Immature natural killer cell (primary cell): ENCODE results near the gene NES. TPM values are rescaled to one million over a fixed set of nuclear protein-coding genes. Genes with fewer than 3 reads are reported as not detected.

Experiments used
- DNase-seq, 3 donors: peaks; one replicate each; pipeline ENCODE4 v3.0.0; 2022; ENCODE audit warnings: mixed read lengths in 1 of 3
- H3K27ac Mint-ChIP-seq, 6 donors: one replicate each; pipeline ENCODE4 v1.8.0; 2020; ENCODE audit warnings: mixed read lengths in 6 of 6, mild to moderate bottlenecking in 5 of 6, inconsistent platforms in 4 of 6, moderate library complexity in 3 of 6
- H3K27me3 Mint-ChIP-seq, 3 donors: one replicate each; pipeline ENCODE4 v1.8.0; 2020 to 2021; ENCODE audit warnings: low read depth in 3 of 3, mild to moderate bottlenecking in 3 of 3, mixed read lengths in 3 of 3, moderate library complexity in 3 of 3, inconsistent platforms in 1 of 3
- H3K36me3 Mint-ChIP-seq, 3 donors: one replicate each; pipeline ENCODE4 v1.8.0; 2020; ENCODE audit warnings: mixed read lengths in 3 of 3, inconsistent platforms in 2 of 3, mild to moderate bottlenecking in 2 of 3
- H3K4me1 Mint-ChIP-seq, 2 donors: one replicate each; pipeline ENCODE4 v1.8.0; 2020; ENCODE audit warnings: inconsistent platforms in 2 of 2, mild to moderate bottlenecking in 2 of 2, mixed read lengths in 2 of 2, moderate library complexity in 1 of 2
- H3K4me3 Mint-ChIP-seq, 5 donors: one replicate each; pipeline ENCODE4 v1.8.0; 2020; ENCODE audit warnings: mild to moderate bottlenecking in 5 of 5, mixed read lengths in 5 of 5, inconsistent platforms in 3 of 5, moderate library complexity in 3 of 5
- H3K9me3 Mint-ChIP-seq, 6 donors: one replicate each; pipeline ENCODE4 v1.8.0; 2020; ENCODE audit warnings: mild to moderate bottlenecking in 6 of 6, mixed read lengths in 6 of 6, inconsistent platforms in 4 of 6, moderate library complexity in 3 of 6
- polyA plus RNA-seq, 3 donors: library from polyadenylated mRNA; unstranded; fragments of 300-500 nt; fragmentation: Illumina TruSeq; gene quantifications; one replicate each; pipeline ENCODE4 v1.2.3, GENCODE V29; 2021

NES gene, protein sequence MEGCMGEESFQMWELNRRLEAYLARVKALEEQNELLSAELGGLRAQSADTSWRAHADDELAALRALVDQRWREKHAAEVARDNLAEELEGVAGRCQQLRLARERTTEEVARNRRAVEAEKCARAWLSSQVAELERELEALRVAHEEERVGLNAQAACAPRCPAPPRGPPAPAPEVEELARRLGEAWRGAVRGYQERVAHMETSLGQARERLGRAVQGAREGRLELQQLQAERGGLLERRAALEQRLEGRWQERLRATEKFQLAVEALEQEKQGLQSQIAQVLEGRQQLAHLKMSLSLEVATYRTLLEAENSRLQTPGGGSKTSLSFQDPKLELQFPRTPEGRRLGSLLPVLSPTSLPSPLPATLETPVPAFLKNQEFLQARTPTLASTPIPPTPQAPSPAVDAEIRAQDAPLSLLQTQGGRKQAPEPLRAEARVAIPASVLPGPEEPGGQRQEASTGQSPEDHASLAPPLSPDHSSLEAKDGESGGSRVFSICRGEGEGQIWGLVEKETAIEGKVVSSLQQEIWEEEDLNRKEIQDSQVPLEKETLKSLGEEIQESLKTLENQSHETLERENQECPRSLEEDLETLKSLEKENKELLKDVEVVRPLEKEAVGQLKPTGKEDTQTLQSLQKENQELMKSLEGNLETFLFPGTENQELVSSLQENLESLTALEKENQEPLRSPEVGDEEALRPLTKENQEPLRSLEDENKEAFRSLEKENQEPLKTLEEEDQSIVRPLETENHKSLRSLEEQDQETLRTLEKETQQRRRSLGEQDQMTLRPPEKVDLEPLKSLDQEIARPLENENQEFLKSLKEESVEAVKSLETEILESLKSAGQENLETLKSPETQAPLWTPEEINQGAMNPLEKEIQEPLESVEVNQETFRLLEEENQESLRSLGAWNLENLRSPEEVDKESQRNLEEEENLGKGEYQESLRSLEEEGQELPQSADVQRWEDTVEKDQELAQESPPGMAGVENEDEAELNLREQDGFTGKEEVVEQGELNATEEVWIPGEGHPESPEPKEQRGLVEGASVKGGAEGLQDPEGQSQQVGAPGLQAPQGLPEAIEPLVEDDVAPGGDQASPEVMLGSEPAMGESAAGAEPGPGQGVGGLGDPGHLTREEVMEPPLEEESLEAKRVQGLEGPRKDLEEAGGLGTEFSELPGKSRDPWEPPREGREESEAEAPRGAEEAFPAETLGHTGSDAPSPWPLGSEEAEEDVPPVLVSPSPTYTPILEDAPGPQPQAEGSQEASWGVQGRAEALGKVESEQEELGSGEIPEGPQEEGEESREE (N-terminal part only)
- not detected for polyA plus RNA-seq

DNA sequence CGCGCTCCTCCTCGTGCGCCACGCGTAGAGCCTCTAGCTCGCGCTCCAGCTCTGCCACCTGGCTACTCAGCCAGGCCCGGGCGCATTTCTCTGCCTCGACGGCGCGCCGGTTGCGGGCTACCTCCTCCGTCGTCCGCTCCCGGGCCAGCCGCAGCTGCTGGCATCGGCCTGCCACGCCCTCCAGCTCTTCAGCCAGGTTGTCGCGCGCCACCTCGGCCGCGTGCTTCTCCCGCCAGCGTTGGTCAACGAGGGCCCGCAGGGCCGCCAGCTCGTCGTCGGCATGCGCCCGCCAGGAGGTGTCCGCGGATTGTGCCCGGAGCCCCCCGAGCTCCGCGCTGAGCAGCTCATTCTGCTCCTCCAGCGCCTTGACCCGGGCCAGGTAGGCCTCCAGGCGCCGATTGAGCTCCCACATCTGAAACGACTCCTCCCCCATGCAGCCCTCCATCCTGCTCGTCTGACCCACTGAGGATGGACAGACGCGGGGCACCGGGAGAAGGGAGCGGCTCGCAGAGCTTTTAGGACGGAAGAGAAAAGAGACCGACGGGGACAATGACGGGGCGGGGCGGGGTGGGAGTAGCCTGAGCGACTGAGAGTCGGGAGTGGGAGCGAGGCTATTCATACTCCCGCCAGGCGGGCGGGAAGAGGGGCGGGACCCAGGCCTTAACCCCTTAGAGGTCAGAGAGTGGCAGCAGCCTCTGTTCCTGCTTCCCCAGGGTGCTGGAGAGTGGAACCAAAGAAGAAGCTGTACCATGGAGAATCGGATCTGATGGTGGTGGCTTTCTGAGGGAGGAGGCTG, at the start of gene NES:
NES (minus strand) TSS at position 588 of the 796 bp plus-strand sequence; CDS start at position 445, 143 bp downstream.
- H3K36me3 Mint-ChIP-seq: no peaks in the 10 kb centered on the region
- H3K27ac Mint-ChIP-seq: no peak within 1 kb of the TSS
- H3K4me3 Mint-ChIP-seq: no peak within 1 kb of the TSS
- peaks cover 5 to 8% of the 10 kb centered on the region in 2 donors for H3K4me1 Mint-ChIP-seq
- no peak for DNase-seq
- H3K27me3 Mint-ChIP-seq: peaks cover 17 to 23% (median 20%) of the 10 kb centered on the region in 3 donors
- H3K9me3 Mint-ChIP-seq: peaks cover 0 to 2% (median 0%) of the 10 kb centered on the region in 6 donors

DNA sequence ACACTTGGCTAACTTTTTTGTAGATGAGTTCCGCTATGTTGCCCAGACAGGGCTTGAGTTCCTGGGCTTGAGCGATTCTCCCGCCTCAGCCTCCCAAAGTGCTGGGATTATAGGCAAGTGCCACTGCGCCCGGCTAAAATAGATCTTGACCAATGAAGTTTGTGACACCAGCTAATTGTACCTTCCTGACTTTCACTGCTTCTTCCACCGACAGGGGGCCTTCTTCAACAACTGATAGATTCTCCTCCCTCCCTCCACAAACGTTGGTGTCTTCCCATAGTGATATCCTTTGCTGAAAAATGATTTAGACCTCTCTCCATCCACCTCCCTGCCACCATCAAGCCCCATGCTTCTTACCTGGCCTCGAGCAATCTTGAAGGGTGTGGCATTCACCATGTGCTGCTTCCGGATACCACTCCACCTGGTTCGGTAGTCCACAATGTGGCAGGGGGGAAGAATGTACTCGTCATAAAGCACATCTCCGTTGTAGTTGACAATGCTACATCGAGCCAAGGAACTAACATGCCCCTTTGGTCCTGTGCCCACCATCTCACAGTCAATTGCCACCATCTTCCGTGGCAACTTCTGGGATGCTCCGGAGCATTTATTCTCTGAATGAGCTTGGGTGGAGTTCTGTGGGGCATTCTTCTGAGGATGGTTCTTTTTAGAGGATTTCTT, 49.5 kb upstream of the NES start:
- DNase-seq: peak in 2 of 3 donors; percentile 28 to 42
- Mint-ChIP-seq H3K27ac (no peak overlapping the region), H3K4me3 (no peak overlapping the region)

DNA sequence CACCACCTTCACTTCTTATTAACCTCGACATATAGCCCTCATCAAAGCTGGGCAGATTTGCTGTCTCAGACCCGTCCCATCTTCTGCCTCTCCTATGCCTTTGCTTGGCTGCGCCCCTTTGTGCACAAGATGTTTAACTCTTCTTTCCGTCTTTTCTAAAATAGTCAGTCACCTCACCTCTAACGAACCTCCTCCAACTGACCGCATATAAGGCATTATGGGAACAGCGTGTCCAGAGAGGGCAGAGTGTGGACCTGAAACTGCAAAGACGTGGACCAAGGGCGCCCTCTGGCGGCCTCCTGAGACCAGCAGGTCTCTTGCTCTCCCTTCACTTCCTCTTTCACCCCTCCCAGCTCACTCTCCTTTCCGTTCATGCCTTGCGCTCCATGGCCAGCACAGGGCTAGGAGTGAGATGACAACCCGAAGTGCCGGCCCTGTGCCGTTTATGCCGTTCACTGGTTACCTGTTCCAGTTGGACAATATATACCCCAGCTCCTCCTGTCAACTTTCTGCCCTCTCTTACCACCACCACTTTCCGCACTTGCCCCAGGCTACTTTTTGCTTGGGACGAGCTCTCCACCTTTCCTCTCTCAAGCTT, 48.6 kb upstream of the NES start:
- H3K4me1 Mint-ChIP-seq: peaks cover 12 to 35% of the 10 kb centered on the region in 2 donors
- no peaks in the 10 kb centered on the region for H3K9me3 Mint-ChIP-seq
- H3K4me3 Mint-ChIP-seq: no peak overlapping the region
- H3K36me3 Mint-ChIP-seq: peaks cover 3 to 17% (median 14%) of the 10 kb centered on the region in 3 donors
- DNase-seq: peak; percentile 76 to 79 (median 77)
- H3K27ac Mint-ChIP-seq: no peak overlapping the region
- H3K27me3 Mint-ChIP-seq: peaks cover 12 to 24% (median 16%) of the 10 kb centered on the region in 3 donors

More for the DNA sequence above, 49.5 kb upstream of the NES start:
- peaks cover 12 to 24% (median 16%) of the 10 kb centered on the region in 3 donors for H3K27me3 Mint-ChIP-seq
- H3K4me1 Mint-ChIP-seq: peaks cover 12 to 35% of the 10 kb centered on the region in 2 donors
- peaks cover 0 to 14% (median 14%) of the 10 kb centered on the region in 3 donors for H3K36me3 Mint-ChIP-seq
- no peaks in the 10 kb centered on the region for H3K9me3 Mint-ChIP-seq

DNA sequence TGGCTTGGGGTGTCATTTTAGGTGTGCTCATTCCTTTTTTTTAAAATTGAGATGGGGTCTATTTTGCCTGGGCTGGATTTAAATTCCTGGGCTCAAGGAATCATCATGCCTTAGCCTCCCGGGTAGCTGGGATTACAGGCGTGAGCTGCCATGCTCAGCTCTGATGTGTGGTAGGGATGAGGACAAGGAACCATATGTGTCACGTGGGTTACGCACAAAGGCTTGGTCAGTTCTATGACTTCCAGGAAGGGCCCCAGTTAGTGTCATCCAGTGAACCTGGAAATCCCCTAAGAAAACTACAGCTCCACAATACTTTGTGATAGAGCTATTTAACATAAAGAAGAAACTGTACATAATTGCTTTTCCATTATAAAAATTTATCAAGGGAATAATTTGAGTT, 44.3 kb upstream of the NES start:
- H3K4me3 Mint-ChIP-seq: no peak overlapping the region
- no peak for DNase-seq

DNA sequence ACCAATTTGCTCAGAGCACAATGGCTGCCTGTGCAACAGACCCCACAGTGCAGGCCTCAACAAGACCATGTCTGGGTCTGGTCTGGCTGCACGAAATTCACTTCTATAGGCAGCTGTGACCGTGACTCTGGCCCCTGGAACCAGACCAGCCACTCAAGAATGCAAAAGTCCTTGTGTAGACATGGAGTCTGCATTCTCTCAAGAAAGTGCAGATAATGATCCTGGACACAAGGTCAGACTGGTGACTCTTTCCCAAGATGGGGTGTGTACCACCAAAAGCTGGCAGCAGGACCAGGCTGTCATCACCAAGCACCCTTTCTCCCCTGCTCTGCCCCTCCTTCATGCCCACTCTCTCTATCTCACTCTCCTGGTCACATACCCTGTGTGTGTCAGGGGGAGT, 43.9 kb upstream of the NES start:
- Mint-ChIP-seq H3K27me3 (peaks cover 0 to 3% (median 2%) of the 10 kb centered on the region in 3 donors), H3K36me3 (peaks cover 7 to 22% (median 18%) of the 10 kb centered on the region in 3 donors), H3K9me3 (peaks cover 0 to 3% (median 0%) of the 10 kb centered on the region in 6 donors), H3K4me1 (peaks cover 3 to 16% of the 10 kb centered on the region in 2 donors), H3K27ac (no peak overlapping the region), H3K4me3 (no peak overlapping the region)
- DNase-seq: no peak

More for the DNA sequence above, 44.3 kb upstream of the NES start:
- Mint-ChIP-seq H3K9me3 (no peaks in the 10 kb centered on the region), H3K4me1 (peaks cover 3 to 16% of the 10 kb centered on the region in 2 donors), H3K27me3 (peaks cover 0 to 3% (median 2%) of the 10 kb centered on the region in 3 donors), H3K36me3 (peaks cover 7 to 22% (median 18%) of the 10 kb centered on the region in 3 donors), H3K27ac (no peak overlapping the region)

DNA sequence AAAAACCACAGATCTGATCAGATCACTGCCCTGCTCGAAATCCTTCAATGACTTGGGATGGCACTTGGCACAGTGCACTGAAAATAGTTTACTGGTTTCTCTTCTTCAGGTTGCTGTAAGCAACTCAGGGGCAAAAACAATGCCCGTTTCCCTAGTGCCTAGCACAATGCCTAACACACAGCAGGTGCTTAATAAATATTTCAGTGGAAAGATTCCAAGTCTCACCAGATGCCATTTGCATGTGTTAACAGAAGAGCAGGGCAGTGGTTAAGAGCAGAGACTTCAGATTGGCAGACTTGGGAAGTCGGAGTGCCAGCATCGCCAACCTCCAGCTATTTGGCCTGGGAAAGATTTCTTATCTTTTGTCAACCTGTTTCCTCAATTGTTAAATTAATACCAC, 40.1 kb upstream of the NES start:
- peaks cover 0 to 3% (median 0%) of the 10 kb centered on the region in 6 donors for H3K9me3 Mint-ChIP-seq
- H3K27me3 Mint-ChIP-seq: peaks cover 0 to 1% (median 0%) of the 10 kb centered on the region in 3 donors
- peak overlapping the region in 3 of 6 donors; percentile 7 to 12 (median 9) for H3K27ac Mint-ChIP-seq
- H3K36me3 Mint-ChIP-seq: peaks cover 4 to 20% (median 16%) of the 10 kb centered on the region in 3 donors
- no peak for DNase-seq
- peaks cover 0 to 3% of the 10 kb centered on the region in 2 donors for H3K4me1 Mint-ChIP-seq
- no peak overlapping the region for H3K4me3 Mint-ChIP-seq

DNA sequence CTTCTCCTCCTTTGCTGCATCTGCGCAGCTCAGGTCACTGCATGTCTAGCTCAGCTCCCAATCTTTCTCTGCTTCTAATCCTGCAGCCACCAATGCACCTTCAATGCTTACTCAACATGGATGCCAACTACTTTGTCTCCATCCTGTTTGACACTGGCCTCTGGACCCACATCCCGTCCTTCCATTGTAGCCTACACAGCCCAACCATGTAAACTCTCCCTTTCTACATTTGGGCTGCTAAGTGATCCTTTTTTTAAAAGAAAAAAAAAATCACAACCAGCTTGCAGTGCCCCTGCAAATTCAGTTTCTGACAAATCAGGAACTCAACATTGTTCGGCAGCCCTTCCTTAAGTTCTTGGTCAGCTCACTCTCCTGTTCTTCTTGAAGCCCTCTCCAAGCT, 37.6 kb upstream of the NES start:
- DNase-seq: no peak
- Mint-ChIP-seq H3K27ac (no peak overlapping the region), H3K4me3 (no peak overlapping the region), H3K27me3 (peaks cover 0 to 5% (median 1%) of the 10 kb centered on the region in 3 donors), H3K9me3 (peaks cover 0 to 3% (median 0%) of the 10 kb centered on the region in 6 donors), H3K4me1 (peaks cover 0 to 3% of the 10 kb centered on the region in 2 donors), H3K36me3 (peaks cover 4 to 17% (median 13%) of the 10 kb centered on the region in 3 donors)

DNA sequence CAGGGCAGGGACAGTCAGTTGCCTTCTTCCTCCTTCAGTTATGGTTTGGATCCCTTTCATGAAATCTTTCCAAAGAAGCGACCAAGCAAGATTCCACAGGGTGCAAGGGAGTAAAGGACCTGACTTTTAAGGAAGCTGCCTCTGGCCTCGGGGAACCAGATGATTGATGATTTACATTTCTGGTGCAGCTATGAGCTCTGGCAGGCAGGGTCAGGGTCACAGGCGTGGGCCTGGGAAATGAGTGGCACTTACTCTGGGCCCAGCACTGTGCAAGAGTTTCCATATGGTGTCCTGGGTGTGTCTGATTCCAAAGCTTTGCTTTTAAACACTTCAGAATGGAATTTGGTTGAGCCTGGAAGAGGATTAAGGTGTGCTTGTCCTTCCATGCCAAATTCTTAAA, 35.4 kb upstream of the NES start:
- Mint-ChIP-seq H3K4me3 (no peak overlapping the region), H3K9me3 (peaks cover 0 to 3% (median 0%) of the 10 kb centered on the region in 6 donors), H3K36me3 (peaks cover 4 to 17% (median 13%) of the 10 kb centered on the region in 3 donors), H3K27ac (no peak overlapping the region), H3K27me3 (peaks cover 0 to 5% (median under 1%) of the 10 kb centered on the region in 3 donors), H3K4me1 (peaks cover 0 to 3% of the 10 kb centered on the region in 2 donors)
- DNase-seq: no peak

DNA sequence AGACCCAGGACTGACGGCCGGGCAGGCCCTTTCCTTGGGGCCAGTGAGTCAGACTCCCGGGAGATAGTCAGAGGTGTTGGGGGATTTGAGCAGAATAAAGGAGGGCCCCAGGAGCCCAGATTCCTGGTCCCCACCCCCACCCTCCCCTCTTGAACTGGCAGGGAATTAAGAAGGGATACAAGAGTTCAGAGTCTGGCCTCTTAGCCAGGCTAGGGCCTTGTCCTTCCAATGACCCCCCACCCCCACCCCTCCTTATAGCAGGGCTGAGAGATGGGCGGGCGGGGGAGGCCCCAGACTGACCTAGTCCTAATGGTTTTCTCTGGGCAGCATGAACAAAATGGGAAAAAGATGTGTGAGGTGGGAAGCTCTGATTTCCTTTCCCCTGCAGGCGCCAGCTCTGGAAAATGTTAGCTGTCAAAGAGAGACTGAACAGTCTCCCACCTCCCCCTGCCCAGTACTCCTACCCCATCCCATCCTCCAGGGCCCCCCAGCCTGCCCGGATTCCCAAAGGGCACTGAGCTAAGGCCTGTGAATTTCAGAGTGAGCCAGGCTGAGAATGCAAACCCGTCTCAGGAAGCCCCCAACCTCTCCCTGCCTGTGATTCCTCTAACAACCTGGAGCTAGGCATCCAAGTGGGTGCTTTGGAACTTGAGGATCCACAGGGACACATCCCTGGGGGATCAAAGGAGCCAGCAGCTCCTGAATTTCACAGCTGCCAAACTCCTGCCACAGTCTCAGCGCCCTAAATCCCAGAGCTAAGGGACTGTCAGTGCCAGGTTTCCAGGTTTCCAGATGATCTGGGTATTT, 34.0 kb upstream of the NES start:
- H3K36me3 Mint-ChIP-seq: peaks cover 0 to 12% (median 8%) of the 10 kb centered on the region in 3 donors
- peaks cover 8 to 10% of the 10 kb centered on the region in 2 donors for H3K4me1 Mint-ChIP-seq
- no peak overlapping the region for H3K4me3 Mint-ChIP-seq
- H3K27me3 Mint-ChIP-seq: peaks cover 0 to 6% (median 0%) of the 10 kb centered on the region in 3 donors
- peaks cover 0 to under 1% (median 0%) of the 10 kb centered on the region in 6 donors for H3K9me3 Mint-ChIP-seq
- no peak overlapping the region for H3K27ac Mint-ChIP-seq
- DNase-seq: no peak

DNA sequence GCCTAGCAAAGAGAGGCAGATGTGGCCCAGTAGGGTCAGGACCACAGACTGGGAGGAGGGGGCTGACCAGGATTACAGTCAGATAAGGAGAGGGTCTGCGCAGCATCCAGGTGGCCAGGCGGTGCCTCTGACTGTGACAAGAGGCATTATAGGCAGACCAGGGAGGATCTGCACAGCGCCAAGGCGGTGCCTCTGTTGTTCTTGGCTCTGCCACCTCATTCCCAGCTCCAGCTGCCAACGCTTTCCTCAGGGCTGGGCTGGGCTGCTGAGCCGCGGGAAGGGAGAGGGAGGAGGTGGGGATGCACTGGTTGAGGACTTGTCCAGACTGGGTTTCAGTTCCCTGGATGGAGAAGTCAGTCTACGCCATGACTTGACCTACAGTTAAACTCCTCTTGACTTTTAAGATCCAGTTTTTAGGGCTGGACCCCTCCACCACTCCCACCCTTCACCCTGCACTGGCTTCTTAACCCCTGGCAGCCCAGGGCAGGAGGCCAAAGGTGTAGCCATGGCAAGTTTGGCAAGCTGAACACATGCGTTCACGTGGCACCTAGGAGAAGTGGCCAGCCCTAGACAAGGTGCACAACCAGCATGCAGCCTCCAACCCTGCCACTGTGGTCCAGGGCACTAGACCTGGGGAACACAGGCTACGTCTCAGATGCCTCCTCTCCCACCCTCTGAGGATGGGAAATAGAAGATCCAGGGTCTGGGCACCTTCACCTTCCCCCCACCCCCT, 32.7 kb upstream of the NES start:
- Mint-ChIP-seq H3K4me1 (peaks cover 20 to 22% of the 10 kb centered on the region in 2 donors), H3K27ac (no peak overlapping the region), H3K4me3 (no peak overlapping the region)

More for the DNA sequence above, 32.7 kb upstream of the NES start:
- no peak for DNase-seq
- Mint-ChIP-seq H3K27me3 (peaks cover 0 to 7% (median 4%) of the 10 kb centered on the region in 3 donors), H3K9me3 (no peaks in the 10 kb centered on the region), H3K36me3 (peaks cover 0 to 4% (median 1%) of the 10 kb centered on the region in 3 donors)
